Measurements from ENCODE around the gene GALNT2.

DNA sequence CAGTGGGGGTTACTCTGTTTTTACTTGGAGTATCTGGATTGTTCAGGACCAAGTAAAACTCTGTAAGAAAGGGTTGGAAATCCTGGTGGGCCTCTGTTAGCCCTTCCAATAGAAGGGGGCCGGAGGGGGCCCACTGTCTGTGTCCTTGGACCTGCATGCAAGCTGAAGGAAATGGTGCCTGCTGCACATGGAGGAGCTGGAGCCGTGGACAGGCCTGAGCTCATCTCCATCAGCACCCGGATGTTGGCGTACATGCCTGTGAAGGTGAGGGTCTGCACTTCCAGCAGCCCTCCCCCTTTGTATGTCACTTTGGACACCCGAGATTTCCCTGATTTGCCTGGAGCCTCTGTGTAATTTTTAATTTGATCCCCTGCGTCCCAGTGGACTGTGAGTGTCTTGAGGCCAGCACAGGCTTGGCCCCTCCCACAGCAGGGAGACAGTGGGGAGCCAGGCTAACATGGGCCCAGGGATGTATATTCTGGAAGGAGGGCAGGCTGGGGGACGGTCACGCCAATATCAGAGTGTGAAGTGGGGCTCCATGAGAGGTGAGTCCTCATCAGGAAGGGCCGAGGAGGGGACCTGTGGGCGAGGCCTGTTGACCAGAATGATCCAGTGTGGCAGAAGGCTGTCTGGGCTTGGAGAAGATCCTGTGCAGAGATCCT lies 16.8 kb downstream of the GALNT2 start:
- TF ChIP-seq, protein P1, sequence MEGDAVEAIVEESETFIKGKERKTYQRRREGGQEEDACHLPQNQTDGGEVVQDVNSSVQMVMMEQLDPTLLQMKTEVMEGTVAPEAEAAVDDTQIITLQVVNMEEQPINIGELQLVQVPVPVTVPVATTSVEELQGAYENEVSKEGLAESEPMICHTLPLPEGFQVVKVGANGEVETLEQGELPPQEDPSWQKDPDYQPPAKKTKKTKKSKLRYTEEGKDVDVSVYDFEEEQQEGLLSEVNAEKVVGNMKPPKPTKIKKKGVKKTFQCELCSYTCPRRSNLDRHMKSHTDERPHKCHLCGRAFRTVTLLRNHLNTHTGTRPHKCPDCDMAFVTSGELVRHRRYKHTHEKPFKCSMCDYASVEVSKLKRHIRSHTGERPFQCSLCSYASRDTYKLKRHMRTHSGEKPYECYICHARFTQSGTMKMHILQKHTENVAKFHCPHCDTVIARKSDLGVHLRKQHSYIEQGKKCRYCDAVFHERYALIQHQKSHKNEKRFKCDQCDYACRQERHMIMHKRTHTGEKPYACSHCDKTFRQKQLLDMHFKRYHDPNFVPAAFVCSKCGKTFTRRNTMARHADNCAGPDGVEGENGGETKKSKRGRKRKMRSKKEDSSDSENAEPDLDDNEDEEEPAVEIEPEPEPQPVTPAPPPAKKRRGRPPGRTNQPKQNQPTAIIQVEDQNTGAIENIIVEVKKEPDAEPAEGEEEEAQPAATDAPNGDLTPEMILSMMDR (IDR thresholded peaks at IDR 0.05) = no peak
- TF ChIP-seq POLR2A (IDR thresholded peaks at IDR 0.05) = no peak

All from ovary (tissue), 3 donors.